ENCODE measurements around the gene ASTN1. TPM values are rescaled to one million over a fixed set of nuclear protein-coding genes. Genes with fewer than 3 reads are reported as not detected.

The ASTN1 gene
- total and polyA plus RNA-seq, 9 donors: 3.8 to 8.5 (median 6.2) TPM

DNA sequence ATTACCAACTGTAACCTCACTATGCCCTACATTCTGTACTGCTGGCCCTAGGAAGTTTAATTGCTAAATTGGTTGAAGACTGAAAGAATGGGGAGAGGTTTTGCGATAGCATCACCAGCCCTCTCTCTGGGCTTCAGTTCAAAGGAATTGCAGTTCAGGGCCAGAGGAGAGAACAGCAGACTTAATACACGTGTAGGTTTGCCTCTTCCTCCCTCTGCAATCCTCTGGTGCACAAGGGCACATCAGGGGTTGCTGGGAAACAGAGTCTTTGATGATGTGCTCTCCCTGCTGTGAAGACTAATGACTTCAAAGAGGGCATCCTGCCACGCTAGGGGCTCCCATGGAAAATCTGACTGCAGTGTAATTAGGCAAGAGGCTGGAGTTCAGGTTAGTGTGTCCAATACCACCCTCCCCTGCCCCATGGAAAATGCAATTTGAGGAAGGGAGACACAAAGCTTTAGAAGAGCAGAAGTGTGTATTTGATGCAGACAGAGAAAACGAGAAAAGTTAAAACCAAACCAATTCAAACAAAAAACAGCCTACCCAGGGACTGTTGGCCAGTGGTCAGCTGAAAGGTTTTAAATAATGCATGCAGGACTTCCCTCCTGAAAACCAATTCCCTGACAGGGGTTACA, 167.9 kb downstream of the ASTN1 start:
- H3K4me3 ChIP-seq (ENCODE audit: low read length): no peak overlapping the region
- no peaks in the 10 kb centered on the region for H3K36me3 ChIP-seq (ENCODE audit: control insufficient read depth, insufficient read depth, low read length)
- no peak overlapping the region for H3K27ac ChIP-seq (ENCODE audit: low read length)
- no peaks in the 10 kb centered on the region for H3K9me3 ChIP-seq (replicated peaks; ENCODE audit: control insufficient read depth, low read depth, low read length)
- 20% methylated on average over 1 of the region's 4 CpGs for WGBS (ENCODE audit: insufficient coverage)
- no peaks in the 10 kb centered on the region for H3K27me3 ChIP-seq (ENCODE audit: control insufficient read depth, insufficient read depth, low read length)
- H3K4me1 ChIP-seq (ENCODE audit: control insufficient read depth, insufficient read depth, low read length): no peaks in the 10 kb centered on the region
- DNase-seq: peak; percentile 64

DNA sequence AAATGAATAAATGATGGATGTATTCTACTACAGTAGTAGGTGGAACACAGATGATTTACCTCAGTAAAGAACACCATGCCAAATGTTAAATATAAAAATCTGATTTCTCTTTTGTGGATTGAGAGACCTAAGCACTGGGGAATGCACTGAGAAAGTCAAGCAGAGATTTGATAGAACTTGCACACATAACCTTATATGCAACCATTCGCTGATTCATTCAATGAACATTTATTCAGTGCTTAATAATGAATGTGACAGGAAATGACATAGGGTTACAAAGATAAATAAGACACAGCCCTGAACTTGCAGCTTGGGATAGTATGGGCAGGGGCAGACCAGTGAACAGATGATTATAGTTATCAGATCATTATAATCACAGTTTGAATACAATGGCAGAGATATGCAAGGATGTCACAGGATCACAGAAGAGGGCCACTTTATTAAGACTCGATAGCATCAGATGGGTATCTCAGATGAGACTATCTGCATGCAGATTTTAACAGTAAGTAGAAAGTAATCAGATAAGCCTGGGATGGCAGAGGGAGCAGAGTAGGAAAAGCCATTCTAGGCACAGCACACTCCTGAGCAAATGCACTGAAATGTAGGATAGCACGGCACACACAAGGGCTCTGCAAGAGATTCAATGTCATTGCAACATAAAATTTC, 169.4 kb downstream of the ASTN1 start:
- DNase-seq: no peak
- H3K27me3 ChIP-seq (ENCODE audit: control insufficient read depth, insufficient read depth, low read length): no peaks in the 10 kb centered on the region
- 100% methylated on average over 2 of the region's 3 CpGs for WGBS (ENCODE audit: insufficient coverage)

DNA sequence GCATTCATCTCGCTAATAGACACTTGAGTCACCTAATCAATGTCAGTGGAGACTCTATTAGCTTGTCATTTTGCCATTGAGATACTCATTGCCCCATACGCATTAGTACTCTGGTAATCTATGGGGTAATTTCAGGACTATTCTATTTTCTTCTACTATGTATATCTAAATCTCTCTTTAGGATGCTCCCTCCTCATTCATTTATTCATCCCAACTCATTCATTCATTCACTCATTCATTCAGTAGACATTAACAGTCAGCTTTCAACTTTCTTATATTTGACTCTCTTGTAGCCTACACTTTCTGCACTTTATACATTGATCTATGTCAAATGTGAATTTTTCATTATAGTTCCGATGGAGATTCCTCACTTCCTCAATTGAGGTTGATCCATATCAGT, 170.9 kb downstream of the ASTN1 start:
- no CpG with 5 or more reads among the region's 3 CpGs for WGBS (ENCODE audit: insufficient coverage)

More for the DNA sequence above, 169.4 kb downstream of the ASTN1 start:
- Histone ChIP-seq H3K27ac (ENCODE audit: low read length) (no peak overlapping the region), H3K4me1 (ENCODE audit: control insufficient read depth, insufficient read depth, low read length) (no peaks in the 10 kb centered on the region), H3K4me3 (ENCODE audit: low read length) (no peak overlapping the region), H3K36me3 (ENCODE audit: control insufficient read depth, insufficient read depth, low read length) (no peaks in the 10 kb centered on the region), H3K9me3 (replicated peaks; ENCODE audit: control insufficient read depth, low read depth, low read length) (no peaks in the 10 kb centered on the region)

DNA sequence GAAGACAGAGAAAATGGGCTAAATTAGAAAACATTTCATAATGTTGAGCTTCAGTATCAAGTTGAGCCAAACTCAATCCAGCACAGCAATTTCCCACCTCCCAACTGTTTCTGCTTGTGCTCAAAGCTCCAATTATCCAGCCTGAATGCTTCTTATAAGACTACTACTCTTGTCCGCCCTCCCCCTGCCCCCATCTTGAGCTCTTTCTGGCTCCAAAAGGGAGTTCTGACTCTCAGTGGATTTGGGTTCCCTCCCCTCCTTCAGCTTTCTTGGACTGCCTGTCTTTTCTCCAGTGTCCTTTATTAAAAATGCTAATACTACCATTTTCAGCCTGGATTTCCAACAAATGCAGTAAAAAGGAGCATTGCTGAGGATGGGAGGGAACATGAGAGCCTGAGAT, 174.8 kb downstream of the ASTN1 start:
- H3K27me3 ChIP-seq (ENCODE audit: control insufficient read depth, insufficient read depth, low read length): no peaks in the 10 kb centered on the region
- no peaks in the 10 kb centered on the region for H3K4me1 ChIP-seq (ENCODE audit: control insufficient read depth, insufficient read depth, low read length)
- no peaks in the 10 kb centered on the region for H3K9me3 ChIP-seq (replicated peaks; ENCODE audit: control insufficient read depth, low read depth, low read length)
- H3K36me3 ChIP-seq (ENCODE audit: control insufficient read depth, insufficient read depth, low read length): no peaks in the 10 kb centered on the region
- WGBS (ENCODE audit: insufficient coverage): 30% methylated on average over 1 of the region's 1 CpG
- H3K27ac ChIP-seq (ENCODE audit: low read length): peak overlapping the region; percentile 56
- peak; percentile 91 for DNase-seq
- H3K4me3 ChIP-seq (ENCODE audit: low read length): no peak overlapping the region

More for the DNA sequence above, 170.9 kb downstream of the ASTN1 start:
- H3K27me3 ChIP-seq (ENCODE audit: control insufficient read depth, insufficient read depth, low read length): no peaks in the 10 kb centered on the region
- no peak overlapping the region for H3K27ac ChIP-seq (ENCODE audit: low read length)
- H3K4me1 ChIP-seq (ENCODE audit: control insufficient read depth, insufficient read depth, low read length): no peaks in the 10 kb centered on the region
- no peak overlapping the region for H3K4me3 ChIP-seq (ENCODE audit: low read length)
- H3K36me3 ChIP-seq (ENCODE audit: control insufficient read depth, insufficient read depth, low read length): no peaks in the 10 kb centered on the region
- no peak for DNase-seq
- H3K9me3 ChIP-seq (replicated peaks; ENCODE audit: control insufficient read depth, low read depth, low read length): no peaks in the 10 kb centered on the region

DNA sequence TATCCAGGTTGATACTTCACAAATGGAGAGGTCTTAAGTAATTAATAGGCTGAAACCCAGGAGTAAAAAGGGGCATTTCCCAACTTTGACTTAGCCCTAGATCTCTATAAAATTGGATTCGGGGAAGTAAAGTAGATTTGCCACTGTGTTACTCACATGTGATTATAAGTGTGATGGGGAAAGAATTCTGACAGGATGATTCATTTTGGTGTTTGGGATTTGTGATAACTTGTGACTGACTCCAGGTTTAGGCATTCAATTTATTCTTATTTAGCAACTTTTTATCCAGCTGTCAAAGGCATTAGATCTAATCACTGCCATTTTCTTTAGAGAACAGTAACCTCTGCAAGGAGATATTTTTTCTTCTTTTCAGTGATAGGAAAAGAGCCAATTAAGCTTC, 175.5 kb downstream of the ASTN1 start:
- DNase-seq: no peak
- no peak overlapping the region for H3K27ac ChIP-seq (ENCODE audit: low read length)

DNA sequence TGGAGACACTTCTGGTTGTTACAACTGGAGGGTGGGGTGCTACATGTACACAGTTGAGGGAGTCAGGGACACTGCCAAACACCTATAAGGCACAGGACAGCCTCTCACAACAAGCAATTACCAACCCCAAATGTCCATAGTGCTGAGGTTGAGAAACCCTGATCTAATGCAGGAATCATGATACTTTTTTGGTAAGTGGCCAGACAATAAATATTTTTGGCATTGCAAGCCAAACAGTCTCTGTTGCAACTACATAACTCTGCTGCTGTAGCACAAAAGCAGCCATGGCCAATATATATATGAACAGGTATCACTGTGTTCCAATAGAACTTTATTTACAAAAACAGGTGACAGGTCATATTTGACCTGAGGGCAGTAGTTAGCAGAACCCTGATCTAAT, 177.5 kb downstream of the ASTN1 start:
- Histone ChIP-seq H3K4me3 (ENCODE audit: low read length) (no peak overlapping the region), H3K9me3 (replicated peaks; ENCODE audit: control insufficient read depth, low read depth, low read length) (no peaks in the 10 kb centered on the region), H3K4me1 (ENCODE audit: control insufficient read depth, insufficient read depth, low read length) (no peaks in the 10 kb centered on the region), H3K27me3 (ENCODE audit: control insufficient read depth, insufficient read depth, low read length) (no peaks in the 10 kb centered on the region), H3K36me3 (ENCODE audit: control insufficient read depth, insufficient read depth, low read length) (no peaks in the 10 kb centered on the region), H3K27ac (ENCODE audit: low read length) (no peak overlapping the region)
- peak; percentile 85 for DNase-seq

More for the DNA sequence above, 175.5 kb downstream of the ASTN1 start:
- Histone ChIP-seq H3K9me3 (replicated peaks; ENCODE audit: control insufficient read depth, low read depth, low read length) (no peaks in the 10 kb centered on the region), H3K27me3 (ENCODE audit: control insufficient read depth, insufficient read depth, low read length) (no peaks in the 10 kb centered on the region), H3K4me3 (ENCODE audit: low read length) (no peak overlapping the region), H3K4me1 (ENCODE audit: control insufficient read depth, insufficient read depth, low read length) (no peaks in the 10 kb centered on the region), H3K36me3 (ENCODE audit: control insufficient read depth, insufficient read depth, low read length) (no peaks in the 10 kb centered on the region)
- 20% methylated on average over 1 of the region's 1 CpG for WGBS (ENCODE audit: insufficient coverage)

DNA sequence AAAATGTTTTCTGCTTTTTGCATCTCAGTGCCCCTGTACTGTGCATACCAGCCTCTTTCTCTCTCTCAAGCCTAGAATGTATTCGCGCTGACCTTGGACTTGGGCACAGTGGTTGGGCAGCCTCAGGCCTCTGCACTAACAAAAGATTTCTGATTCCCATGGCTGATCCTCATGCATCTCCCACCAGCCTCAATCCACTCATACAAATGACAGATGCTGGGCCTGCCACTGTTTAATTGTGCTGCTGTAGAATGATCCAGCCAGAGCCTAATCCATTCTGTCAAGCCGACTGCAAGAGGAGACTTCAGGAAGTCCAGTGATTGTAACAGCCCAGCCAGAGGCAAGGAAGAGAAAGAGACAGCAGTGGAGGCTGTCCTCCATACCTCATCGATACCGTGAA, 180.8 kb downstream of the ASTN1 start:
- 67% methylated on average over 3 of the region's 5 CpGs for WGBS (ENCODE audit: insufficient coverage)
- Histone ChIP-seq H3K4me1 (ENCODE audit: control insufficient read depth, insufficient read depth, low read length) (no peaks in the 10 kb centered on the region), H3K36me3 (ENCODE audit: control insufficient read depth, insufficient read depth, low read length) (no peaks in the 10 kb centered on the region), H3K4me3 (ENCODE audit: low read length) (no peak overlapping the region), H3K27ac (ENCODE audit: low read length) (no peak overlapping the region), H3K9me3 (replicated peaks; ENCODE audit: control insufficient read depth, low read depth, low read length) (no peaks in the 10 kb centered on the region), H3K27me3 (ENCODE audit: control insufficient read depth, insufficient read depth, low read length) (no peaks in the 10 kb centered on the region)
- no peak for DNase-seq

DNA sequence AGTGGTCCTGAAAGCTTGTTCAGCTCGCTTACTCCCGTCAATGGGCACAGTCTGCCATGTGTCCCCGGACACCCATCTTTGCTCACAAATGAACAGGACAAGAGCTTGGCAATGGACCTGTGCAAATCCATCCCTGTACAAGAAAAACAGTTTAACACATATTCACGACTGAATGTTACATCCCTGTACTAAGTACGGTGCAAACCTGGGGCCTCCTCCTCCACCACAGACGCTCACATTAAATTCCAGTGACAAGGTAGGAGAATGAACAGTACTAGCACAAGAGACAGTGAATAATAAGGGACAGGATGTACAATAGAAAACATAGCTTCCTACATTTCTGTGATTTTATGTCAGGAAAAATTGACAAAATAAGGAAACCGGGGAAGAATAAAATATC, 187.7 kb downstream of the ASTN1 start:
- Histone ChIP-seq H3K4me1 (ENCODE audit: control insufficient read depth, insufficient read depth, low read length) (no peaks in the 10 kb centered on the region), H3K27ac (ENCODE audit: low read length) (no peak overlapping the region), H3K4me3 (ENCODE audit: low read length) (no peak overlapping the region), H3K27me3 (ENCODE audit: control insufficient read depth, insufficient read depth, low read length) (no peaks in the 10 kb centered on the region), H3K36me3 (ENCODE audit: control insufficient read depth, insufficient read depth, low read length) (no peaks in the 10 kb centered on the region), H3K9me3 (replicated peaks; ENCODE audit: control insufficient read depth, low read depth, low read length) (no peaks in the 10 kb centered on the region)
- no peak for DNase-seq
- WGBS (ENCODE audit: insufficient coverage): 81% methylated on average over 3 of the region's 7 CpGs

DNA sequence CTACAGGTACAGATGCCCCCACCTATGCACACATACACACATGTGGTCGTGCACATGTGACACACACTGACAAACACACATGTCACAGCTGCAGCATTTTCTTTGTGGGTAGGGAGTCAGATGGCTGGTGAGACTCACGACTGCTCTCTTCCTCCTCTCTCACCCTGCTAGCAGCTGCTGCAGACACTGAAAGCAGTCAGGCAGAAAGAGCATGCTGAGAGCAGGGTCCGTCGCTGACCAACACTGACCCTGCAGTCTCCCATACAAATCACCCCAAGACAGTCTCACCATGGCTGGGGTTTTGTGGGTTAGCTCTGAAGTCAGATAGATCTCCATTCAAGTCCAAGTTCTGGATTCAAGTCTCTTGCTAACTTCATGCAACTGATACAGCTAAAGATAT, 188.3 kb downstream of the ASTN1 start:
- Histone ChIP-seq H3K4me3 (ENCODE audit: low read length) (no peak overlapping the region), H3K36me3 (ENCODE audit: control insufficient read depth, insufficient read depth, low read length) (no peaks in the 10 kb centered on the region), H3K27ac (ENCODE audit: low read length) (no peak overlapping the region), H3K27me3 (ENCODE audit: control insufficient read depth, insufficient read depth, low read length) (no peaks in the 10 kb centered on the region), H3K9me3 (replicated peaks; ENCODE audit: control insufficient read depth, low read depth, low read length) (no peaks in the 10 kb centered on the region), H3K4me1 (ENCODE audit: control insufficient read depth, insufficient read depth, low read length) (no peaks in the 10 kb centered on the region)
- no peak for DNase-seq
- no CpG with 5 or more reads among the region's 4 CpGs for WGBS (ENCODE audit: insufficient coverage)

DNA sequence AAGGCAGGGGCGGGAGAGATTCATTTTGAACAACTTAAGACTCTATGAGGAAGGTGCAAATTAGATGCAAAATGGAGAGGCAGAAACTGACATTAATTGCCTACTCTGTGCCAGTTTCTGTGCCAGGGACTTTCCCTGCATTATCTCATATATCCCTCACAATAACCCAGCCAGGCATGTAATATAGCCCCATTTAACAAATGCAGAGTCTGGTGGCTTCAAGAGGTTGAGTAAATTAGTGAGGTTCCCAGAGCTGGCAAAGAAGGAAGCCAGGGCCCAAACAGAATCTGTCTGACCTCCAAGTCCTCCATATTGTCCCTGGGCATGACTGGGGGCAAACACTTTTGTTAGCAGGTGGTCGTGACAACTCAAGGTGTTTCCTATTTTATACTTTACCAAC, 199.8 kb downstream of the ASTN1 start:
- Histone ChIP-seq H3K4me3 (ENCODE audit: low read length) (no peak overlapping the region), H3K27ac (ENCODE audit: low read length) (no peak overlapping the region), H3K4me1 (ENCODE audit: control insufficient read depth, insufficient read depth, low read length) (no peaks in the 10 kb centered on the region), H3K36me3 (ENCODE audit: control insufficient read depth, insufficient read depth, low read length) (no peaks in the 10 kb centered on the region), H3K27me3 (ENCODE audit: control insufficient read depth, insufficient read depth, low read length) (no peaks in the 10 kb centered on the region), H3K9me3 (replicated peaks; ENCODE audit: control insufficient read depth, low read depth, low read length) (no peaks in the 10 kb centered on the region)
- WGBS (ENCODE audit: insufficient coverage): no CpG with 5 or more reads among the region's 2 CpGs
- no peak for DNase-seq
